KMS-11 (cell line): ENCODE data around the gene GOLGA6L26.
"Not testable (repeated sequence)": the region's sequence is repeated elsewhere in the genome, so short reads cannot be mapped to it uniquely, and the experiment has no call there.

Experiments
- H2AFZ ChIP-seq: fragments of 200-600 bp; sonication (generic); 2 replicates; pipeline ENCODE4 v1.6.1; 2016; ENCODE audit warnings: antibody characterized with exemption, mixed run types, low read depth
- H3K27ac ChIP-seq: fragments of 200-600 bp; sonication (generic); 2 replicates; pipeline ENCODE4 v1.6.1; 2016; ENCODE audit warnings: mild to moderate bottlenecking, mixed run types
- H3K27me3 ChIP-seq: fragments of 200-600 bp; sonication (generic); 2 replicates; pipeline ENCODE4 v1.6.1; 2017; ENCODE audit warnings: mild to moderate bottlenecking, low read depth, mixed run types, moderate library complexity; ENCODE audit not compliant: insufficient read depth
- H3K36me3 ChIP-seq: fragments of 200-600 bp; sonication (generic); 2 replicates; pipeline ENCODE4 v1.6.1; 2017; ENCODE audit warnings: mild to moderate bottlenecking, mixed run types; ENCODE audit not compliant: insufficient read depth
- H3K4me1 ChIP-seq: fragments of 200-600 bp; sonication (generic); 2 replicates; pipeline ENCODE4 v1.6.1; 2016; ENCODE audit warnings: mild to moderate bottlenecking, low read depth, mixed run types; ENCODE audit not compliant: poor library complexity, severe bottlenecking
- H3K4me2 ChIP-seq: fragments of 200-600 bp; sonication (generic); 2 replicates; pipeline ENCODE4 v1.7.0; 2016; ENCODE audit warnings: mild to moderate bottlenecking, mixed run types
- H3K4me3 ChIP-seq: fragments of 200-600 bp; sonication (generic); IDR thresholded peaks from 2 replicates; pipeline ENCODE4 v1.6.1; 2017; ENCODE audit warnings: low read depth, low read length, mixed read lengths; ENCODE audit not compliant: insufficient read depth
- H3K79me2 ChIP-seq: fragments of 200-600 bp; sonication (generic); 2 replicates; pipeline ENCODE4 v1.6.1; 2016; ENCODE audit warnings: low read depth, mixed run types; ENCODE audit not compliant: insufficient read depth
- H3K9ac ChIP-seq: fragments of 200-600 bp; sonication (generic); 2 replicates; pipeline ENCODE4 v1.6.1; 2016; ENCODE audit warnings: mild to moderate bottlenecking, mixed run types
- H4K20me1 ChIP-seq: fragments of 200-600 bp; sonication (generic); 2 replicates; pipeline ENCODE4 v1.6.1; 2016; ENCODE audit warnings: mild to moderate bottlenecking, mixed run types; ENCODE audit not compliant: insufficient read depth
- CTCF ChIP-seq: fragments of 200-600 bp; sonication (generic); conservative IDR thresholded peaks from 2 replicates; pipeline ENCODE4 v1.6.1; 2017; ENCODE audit warnings: low read depth, mild to moderate bottlenecking, antibody characterized with exemption, low read length, moderate library complexity, mixed read lengths

Gene GOLGA6L26

GRCh38 chr15:23370578-23370977, 36.6 kb upstream of the GOLGA6L26 start:
- no peak for TF ChIP-seq CTCF
- peak overlapping the region; percentile 53; the same call in 1 of the 2 replicates for H3K4me2 ChIP-seq

GRCh38 chr15:23364261-23364660, 30.3 kb upstream of the GOLGA6L26 start:
- H4K20me1 ChIP-seq, H2AFZ ChIP-seq, H3K4me1 ChIP-seq, H3K4me2 ChIP-seq, H3K27ac ChIP-seq, H3K79me2 ChIP-seq, H3K4me3 ChIP-seq, H3K27me3 ChIP-seq, H3K36me3 ChIP-seq, H3K9ac ChIP-seq: not testable (repeated sequence)

More at GRCh38 chr15:23370578-23370977, 36.6 kb upstream of the GOLGA6L26 start:
- H3K9ac ChIP-seq, result no peak overlapping the region
- peak overlapping the region; percentile 46 for H3K27ac ChIP-seq
- H3K4me3 ChIP-seq, result no peak overlapping the region
- H3K79me2 ChIP-seq, result no peaks in the 10 kb centered on the region
- H3K4me1 ChIP-seq, result peaks cover 39% of the 10 kb centered on the region
- no peaks in the 10 kb centered on the region for H3K27me3 ChIP-seq
- no peaks in the 10 kb centered on the region for H4K20me1 ChIP-seq
- no peak overlapping the region for H2AFZ ChIP-seq
- no peaks in the 10 kb centered on the region for H3K36me3 ChIP-seq

- H3K36me3 ChIP-seq, result not testable (repeated sequence)
Observed at GRCh38 chr15:23362622-23363021, 28.6 kb upstream of the GOLGA6L26 start.

DNA sequence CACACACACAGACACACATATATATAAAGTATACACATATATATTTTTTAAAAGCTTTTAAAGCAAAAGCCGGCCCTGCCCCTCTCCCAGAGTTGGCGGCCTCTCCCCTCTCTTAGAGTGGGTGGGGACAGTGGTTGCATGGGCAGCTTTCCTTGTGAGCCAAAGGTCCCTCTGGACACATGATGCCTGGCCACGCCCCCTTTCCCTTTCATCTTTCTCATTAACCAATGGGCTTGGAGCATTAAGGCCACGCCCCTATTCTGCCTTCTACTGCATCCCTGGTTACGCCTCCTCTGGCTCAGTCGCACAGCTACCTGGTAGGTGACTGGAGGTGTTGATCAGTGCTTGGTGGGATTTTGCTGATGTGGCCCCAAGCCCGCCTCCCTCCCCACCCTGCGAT, 20.5 kb upstream of the GOLGA6L26 start, which contains the start of gene GOLGA8S:
Gene GOLGA8S (plus strand): TSS at position 301 of the 400 bp plus-strand sequence. CDS start 62 bp downstream, at position 363.
- H3K4me3 ChIP-seq, H3K9ac ChIP-seq, H3K79me2 ChIP-seq, H3K4me2 ChIP-seq, H3K27ac ChIP-seq, H3K4me1 ChIP-seq, H4K20me1 ChIP-seq, H3K27me3 ChIP-seq, H3K36me3 ChIP-seq, H2AFZ ChIP-seq: not testable (repeated sequence)

More at GRCh38 chr15:23362622-23363021, 28.6 kb upstream of the GOLGA6L26 start:
- H3K4me2 ChIP-seq, H2AFZ ChIP-seq, H4K20me1 ChIP-seq, H3K4me1 ChIP-seq, H3K4me3 ChIP-seq, H3K79me2 ChIP-seq, H3K9ac ChIP-seq, H3K27ac ChIP-seq, H3K27me3 ChIP-seq: not testable (repeated sequence)

DNA sequence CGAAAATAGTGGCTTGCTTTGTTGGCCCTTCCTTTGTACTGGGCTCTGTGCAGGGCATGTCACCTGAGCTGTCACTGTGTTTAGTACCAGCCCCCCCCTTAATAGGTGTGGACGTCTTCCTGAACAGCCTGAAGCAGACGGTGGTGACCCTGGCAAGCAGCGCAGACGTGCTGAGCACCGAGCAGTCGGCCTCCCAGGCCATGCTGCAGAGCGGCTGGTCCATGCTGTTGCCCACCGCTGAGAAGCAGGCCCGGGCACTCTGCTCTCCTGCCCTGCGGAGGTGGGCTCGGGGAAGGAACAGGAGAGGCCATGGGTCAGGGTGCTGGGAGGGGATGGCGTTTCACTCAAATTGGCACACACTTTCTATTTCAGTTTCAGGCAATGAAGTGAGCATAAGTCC, 22.8 kb downstream of the GOLGA6L26 start:
- not testable (repeated sequence) for H3K36me3 ChIP-seq, H3K9ac ChIP-seq, H3K4me3 ChIP-seq, H3K4me2 ChIP-seq, H3K27me3 ChIP-seq, H4K20me1 ChIP-seq, H3K27ac ChIP-seq, H2AFZ ChIP-seq
- Histone ChIP-seq H3K4me1 (peaks cover 27% of the 10 kb centered on the region), H3K79me2 (peaks cover 19% of the 10 kb centered on the region; the same call in 1 of the 2 replicates)

DNA sequence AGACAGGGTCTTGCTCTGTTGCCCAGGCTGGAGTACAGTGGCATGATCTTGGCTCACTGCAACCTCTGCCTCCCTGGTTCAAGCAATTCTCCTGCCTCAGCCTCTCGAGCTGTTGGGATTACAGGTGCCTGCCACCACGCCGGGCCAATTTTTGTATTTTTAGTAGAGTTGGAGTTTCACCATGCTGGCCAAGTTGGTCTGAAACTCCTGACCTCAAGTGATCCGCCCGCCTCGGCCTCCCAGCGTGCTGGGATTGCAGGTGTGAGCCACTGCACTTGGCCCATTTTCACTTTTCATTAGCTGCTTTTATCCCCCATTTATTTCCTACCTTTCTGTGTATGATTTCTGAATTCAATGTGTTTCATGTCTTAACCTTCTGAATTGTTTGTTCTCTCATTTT, 28.1 kb downstream of the GOLGA6L26 start:
- Histone ChIP-seq H3K9ac (peak overlapping the region; percentile 45; the same call in 1 of the 2 replicates), H3K4me1 (peaks cover 36% of the 10 kb centered on the region), H3K27ac (peak overlapping the region; percentile 59; the same call in 1 of the 2 replicates), H3K4me2 (peak overlapping the region; percentile 64), H3K79me2 (peaks cover 28% of the 10 kb centered on the region)
- not testable (repeated sequence) for H3K4me3 ChIP-seq, H3K36me3 ChIP-seq, H3K27me3 ChIP-seq, H2AFZ ChIP-seq, H4K20me1 ChIP-seq

DNA sequence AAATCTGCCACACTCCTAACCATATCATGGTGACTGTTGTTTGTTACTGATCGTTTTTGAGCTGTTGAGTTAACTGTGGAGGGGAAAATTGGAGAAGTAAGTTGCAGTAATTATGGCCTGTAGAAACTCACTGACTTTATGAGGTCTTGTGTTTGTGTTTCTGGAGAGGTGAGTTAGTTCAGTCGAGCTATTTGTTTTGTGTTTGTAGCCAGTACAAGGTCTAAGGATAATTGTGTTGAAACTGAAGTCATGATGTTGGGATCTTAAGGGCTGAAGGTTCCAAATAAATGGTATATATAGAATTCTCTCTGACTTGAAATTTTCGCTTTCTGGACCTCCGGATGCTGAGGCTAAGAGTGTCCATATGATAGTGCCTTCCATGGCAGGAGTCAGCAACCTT, 29.2 kb downstream of the GOLGA6L26 start:
- Histone ChIP-seq H3K4me1 (peaks cover 36% of the 10 kb centered on the region), H3K79me2 (peaks cover 28% of the 10 kb centered on the region), H3K27ac (peak overlapping the region; percentile 59), H3K4me2 (peak overlapping the region; percentile 64), H3K9ac (peak overlapping the region; percentile 45)
- not testable (repeated sequence) for H3K4me3 ChIP-seq, H4K20me1 ChIP-seq, H2AFZ ChIP-seq, H3K36me3 ChIP-seq, H3K27me3 ChIP-seq

- H4K20me1 ChIP-seq, H3K27me3 ChIP-seq, H3K36me3 ChIP-seq, H3K4me3 ChIP-seq: not testable (repeated sequence)
- Histone ChIP-seq H3K4me2 (peak overlapping the region; percentile 64; the same call in 1 of the 2 replicates), H3K27ac (peak overlapping the region; percentile 59), H2AFZ (peak overlapping the region; percentile 24; the same call in 1 of the 2 replicates), H3K9ac (peak overlapping the region; percentile 45), H3K79me2 (peaks cover 28% of the 10 kb centered on the region), H3K4me1 (peaks cover 36% of the 10 kb centered on the region)
Observed at GRCh38 chr15:23304267-23304666, 29.7 kb downstream of the GOLGA6L26 start.

DNA sequence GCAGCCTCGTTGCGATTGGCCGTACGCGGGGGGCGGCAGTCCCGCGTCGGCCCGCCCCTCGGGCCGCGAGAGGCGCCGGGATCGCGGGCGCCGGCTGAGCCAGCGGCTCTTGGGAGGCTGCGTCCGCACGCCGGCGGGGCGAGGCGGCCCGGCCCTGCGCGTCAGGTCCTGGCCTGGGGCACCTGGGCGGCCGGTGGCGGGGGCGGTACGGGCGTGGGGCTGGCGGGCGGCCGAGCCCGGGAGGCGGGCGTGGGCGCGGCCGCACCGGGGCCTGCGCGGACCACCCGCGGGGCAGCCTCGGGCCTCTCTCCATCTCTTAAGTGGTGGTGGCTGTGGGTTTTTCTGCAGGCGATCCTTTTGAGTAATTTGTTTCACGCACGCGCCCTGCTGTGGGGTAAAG, 30.3 kb downstream of the GOLGA6L26 start:
- not testable (repeated sequence) for H4K20me1 ChIP-seq, H3K4me3 ChIP-seq, H3K4me2 ChIP-seq, H2AFZ ChIP-seq, H3K27ac ChIP-seq, H3K27me3 ChIP-seq, H3K36me3 ChIP-seq
- peaks cover 35% of the 10 kb centered on the region for H3K4me1 ChIP-seq
- H3K79me2 ChIP-seq, result peaks cover 27% of the 10 kb centered on the region
- H3K9ac ChIP-seq, result peak overlapping the region; percentile 45; the same call in 1 of the 2 replicates

DNA sequence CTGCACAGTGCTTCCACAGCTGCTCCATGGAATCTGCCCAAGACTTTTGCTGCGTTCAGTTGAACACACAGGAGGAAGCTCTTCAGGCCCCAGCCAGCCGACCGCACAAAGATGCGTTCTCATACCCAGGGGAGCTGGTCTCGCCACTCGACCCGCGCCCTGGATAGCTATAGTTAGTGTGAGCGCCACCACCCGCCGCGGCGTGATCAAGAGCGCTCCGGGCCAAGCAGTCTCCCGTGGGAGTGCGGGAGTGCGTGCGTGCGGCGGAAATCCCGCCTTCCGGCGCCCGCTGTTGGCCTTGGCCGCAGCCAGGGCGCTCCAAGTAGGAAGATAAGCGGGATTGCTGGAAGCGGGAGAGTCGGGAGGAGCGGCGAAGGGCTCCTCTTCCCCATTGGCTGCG, 30.8 kb downstream of the GOLGA6L26 start:
- not testable (repeated sequence) for H4K20me1 ChIP-seq, H3K4me3 ChIP-seq, H3K36me3 ChIP-seq, H3K9ac ChIP-seq, H2AFZ ChIP-seq, H3K4me2 ChIP-seq, H3K27ac ChIP-seq, H3K27me3 ChIP-seq
- Histone ChIP-seq H3K4me1 (peaks cover 31% of the 10 kb centered on the region), H3K79me2 (peaks cover 23% of the 10 kb centered on the region)
